GM21576 (cell line): Measurements from ENCODE around the gene DENND2D.
"Not testable (repeated sequence)": the region's sequence is repeated elsewhere in the genome, so short reads cannot be mapped to it uniquely, and the experiment has no call there.

ENCODE experiments used
- ATAC-seq: cut with Tn5 transposase; IDR thresholded peaks from one replicate; pipeline ENCODE4 v1.9.1; 2021; ENCODE audit warnings: mild to moderate bottlenecking, moderate library complexity; ENCODE audit not compliant: unreplicated experiment

The DENND2D gene

GRCh38 chr1:111221633-111222291 lies 21.3 kb upstream of the DENND2D start:
- ATAC-seq: peak; percentile 62

- ATAC-seq: no peak
These were observed 20.8 kb upstream of the DENND2D start for GRCh38 chr1:111221276-111221632.

- ATAC-seq: no peak
These were observed 19.9 kb upstream of the DENND2D start for GRCh38 chr1:111220302-111220890.

GRCh38 chr1:111219557-111220286 lies 19.3 kb upstream of the DENND2D start:
- peak; percentile 31 for ATAC-seq

GRCh38 chr1:111218701-111219556 lies 18.5 kb upstream of the DENND2D start:
- ATAC-seq: no peak

GRCh38 chr1:111217183-111217910 lies 16.9 kb upstream of the DENND2D start:
- no peak for ATAC-seq

- ATAC-seq: no peak
These were observed 16.3 kb upstream of the DENND2D start for GRCh38 chr1:111216751-111217150.

- not testable (repeated sequence) for ATAC-seq
These were observed 14.8 kb upstream of the DENND2D start for GRCh38 chr1:111215285-111215684.

- ATAC-seq: no peak
These were observed 14.4 kb upstream of the DENND2D start for GRCh38 chr1:111214884-111215283.

GRCh38 chr1:111214074-111214801 lies 13.8 kb upstream of the DENND2D start:
- ATAC-seq: no peak

- ATAC-seq: no peak
These were observed 13.0 kb upstream of the DENND2D start for GRCh38 chr1:111213412-111213811.

- no peak for ATAC-seq
These were observed 12.3 kb upstream of the DENND2D start for GRCh38 chr1:111212634-111213335.

- ATAC-seq: no peak
These were observed 11.5 kb upstream of the DENND2D start for GRCh38 chr1:111211921-111212320.

- ATAC-seq: no peak
These were observed 9.2 kb upstream of the DENND2D start for GRCh38 chr1:111209622-111210021.

- no peak for ATAC-seq
These were observed 8.5 kb upstream of the DENND2D start for GRCh38 chr1:111208921-111209320.

GRCh38 chr1:111205714-111206050 lies 5.2 kb upstream of the DENND2D start:
- no peak for ATAC-seq

- no peak for ATAC-seq
These were observed 4.7 kb upstream of the DENND2D start for GRCh38 chr1:111204983-111205713.

GRCh38 chr1:111204201-111204982 lies 3.9 kb upstream of the DENND2D start:
- peak; percentile 56 for ATAC-seq
